Mesendoderm (in vitro differentiated cells): ENCODE results near the gene RXRA.
A peak's percentile ranks its signal among the peaks of the same experiment; 100 is the strongest.

Experiments
- DNase-seq: peaks from one replicate; pipeline ENCODE4 v3.0.0; 2013
- H2AK5ac ChIP-seq: 2 replicates; pipeline ENCODE4 v1.6.1; 2013; ENCODE audit warnings: low read length, inconsistent platforms
- H2BK120ac ChIP-seq: 2 replicates; pipeline ENCODE4 v1.6.1; 2013; ENCODE audit warnings: low read depth, mild to moderate bottlenecking, low read length, moderate library complexity, mixed read lengths
- H2BK15ac ChIP-seq: replicated peaks from 2 replicates; pipeline ENCODE4 v1.6.1; 2013; ENCODE audit warnings: low read depth, mild to moderate bottlenecking, moderate library complexity
- H2BK5ac ChIP-seq: 2 replicates; pipeline ENCODE4 v1.6.1; 2013; ENCODE audit warnings: low read length, inconsistent platforms
- H3K18ac ChIP-seq: 2 replicates; pipeline ENCODE4 v1.6.1; 2013; ENCODE audit warnings: mild to moderate bottlenecking, low read length, mixed read lengths
- H3K23ac ChIP-seq: one replicate; pipeline ENCODE4 v1.6.1; 2013; ENCODE audit warnings: low read length
- H3K27ac ChIP-seq: 2 replicates; pipeline ENCODE4 v1.5.1; 2013; ENCODE audit warnings: low read depth, mild to moderate bottlenecking, inconsistent platforms, low read length, moderate library complexity
- H3K27me3 ChIP-seq: 2 replicates; pipeline ENCODE4 v1.6.1; 2013; ENCODE audit warnings: low read length, control low read depth, mild to moderate bottlenecking, inconsistent platforms; ENCODE audit not compliant: insufficient read depth, poor library complexity
- H3K36me3 ChIP-seq: 2 replicates; pipeline ENCODE4 v1.6.1; 2013; ENCODE audit warnings: low read length, inconsistent platforms; ENCODE audit not compliant: control insufficient read depth, insufficient read depth
- H3K4ac ChIP-seq: one replicate; pipeline ENCODE4 v1.6.1; 2013; ENCODE audit warnings: low read depth, mild to moderate bottlenecking, low read length, moderate library complexity
- H3K4me1 ChIP-seq: 2 replicates; pipeline ENCODE4 v1.6.1; 2013; ENCODE audit warnings: low read depth, low read length, inconsistent platforms; ENCODE audit not compliant: control insufficient read depth
- H3K4me2 ChIP-seq: 2 replicates; pipeline ENCODE4 v1.6.1; 2013; ENCODE audit warnings: low read length
- H3K4me3 ChIP-seq: 2 replicates; pipeline ENCODE4 v1.5.1; 2013; ENCODE audit warnings: mild to moderate bottlenecking, low read length
- H3K56ac ChIP-seq: one replicate; pipeline ENCODE4 v1.6.1; 2013; ENCODE audit warnings: low read length
- H3K79me1 ChIP-seq: 2 replicates; pipeline ENCODE4 v1.6.1; 2013; ENCODE audit warnings: low read length, inconsistent platforms
- H3K79me2 ChIP-seq: 2 replicates; pipeline ENCODE4 v1.6.1; 2013; ENCODE audit warnings: mild to moderate bottlenecking, low read length; ENCODE audit not compliant: control insufficient read depth, insufficient read depth
- H3K9ac ChIP-seq: 2 replicates; pipeline ENCODE4 v1.6.1; 2013; ENCODE audit warnings: low read length, inconsistent platforms
- H4K5ac ChIP-seq: one replicate; pipeline ENCODE4 v1.6.1; 2013; ENCODE audit warnings: low read length
- H4K8ac ChIP-seq: one replicate; pipeline ENCODE4 v1.6.1; 2013; ENCODE audit warnings: low read depth, mild to moderate bottlenecking, control low read depth, low read length, moderate library complexity
- WGBS: extraction: QIAGEN DNeasy Blood & Tissue Kit; methylation state at CpG from one replicate; pipeline ENCODE4 v1.1.7; 2013; ENCODE audit warnings: low lambda C conversion rate, missing lambda C conversion rate; ENCODE audit not compliant: insufficient coverage; ENCODE audit errors: extremely low coverage; 5-methylcytosine and 5-hydroxymethylcytosine counted together

RXRA gene

DNA sequence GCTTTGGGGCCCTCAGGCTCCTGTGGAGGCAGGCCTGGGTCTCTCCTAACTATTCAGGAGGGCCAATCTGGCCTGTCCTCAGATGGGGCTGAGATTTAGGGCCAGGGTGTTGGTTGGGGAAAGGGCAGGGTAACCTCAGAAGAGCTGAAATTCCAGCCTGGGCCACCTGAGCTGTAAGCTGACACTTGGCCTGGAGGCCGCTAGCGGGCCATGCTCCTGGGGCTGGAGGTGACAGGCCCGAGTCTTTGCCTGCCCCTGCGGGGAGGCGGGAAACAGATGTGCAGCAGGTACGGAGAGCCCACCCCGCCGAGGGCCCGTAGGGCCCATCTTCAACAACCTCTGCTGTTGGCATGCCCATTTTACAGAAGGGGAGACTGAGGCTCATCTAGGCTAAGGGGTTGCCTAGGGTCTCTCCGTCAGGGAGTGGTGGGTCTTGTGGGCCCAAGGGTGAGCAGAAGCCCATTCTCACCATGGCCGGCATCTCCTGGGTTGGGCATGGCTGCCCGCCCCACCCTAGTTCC is 69.5 kb downstream of the RXRA start:
- H2AK5ac ChIP-seq: no peak overlapping the region
- H2BK15ac ChIP-seq: no peak overlapping the region
- no peaks in the 10 kb centered on the region for H3K4me1 ChIP-seq
- H4K8ac ChIP-seq: no peak overlapping the region
- no peak overlapping the region for H2BK120ac ChIP-seq
- H3K27ac ChIP-seq: no peak overlapping the region
- no peak overlapping the region for H2BK5ac ChIP-seq
- H3K4me2 ChIP-seq: no peak overlapping the region
- H3K4ac ChIP-seq: no peak overlapping the region
- H3K4me3 ChIP-seq: no peak overlapping the region
- no CpG with 5 or more reads among the region's 12 CpGs for WGBS
- H3K36me3 ChIP-seq: no peaks in the 10 kb centered on the region
- no peak for DNase-seq
- H3K56ac ChIP-seq: no peak overlapping the region
- H3K79me2 ChIP-seq: peaks cover 9% of the 10 kb centered on the region
- H4K5ac ChIP-seq: no peak overlapping the region
- peaks cover 16% of the 10 kb centered on the region for H3K79me1 ChIP-seq
- H3K18ac ChIP-seq: no peak overlapping the region
- H3K23ac ChIP-seq: no peak overlapping the region
- H3K27me3 ChIP-seq: no peaks in the 10 kb centered on the region
- H3K9ac ChIP-seq: no peak overlapping the region

DNA sequence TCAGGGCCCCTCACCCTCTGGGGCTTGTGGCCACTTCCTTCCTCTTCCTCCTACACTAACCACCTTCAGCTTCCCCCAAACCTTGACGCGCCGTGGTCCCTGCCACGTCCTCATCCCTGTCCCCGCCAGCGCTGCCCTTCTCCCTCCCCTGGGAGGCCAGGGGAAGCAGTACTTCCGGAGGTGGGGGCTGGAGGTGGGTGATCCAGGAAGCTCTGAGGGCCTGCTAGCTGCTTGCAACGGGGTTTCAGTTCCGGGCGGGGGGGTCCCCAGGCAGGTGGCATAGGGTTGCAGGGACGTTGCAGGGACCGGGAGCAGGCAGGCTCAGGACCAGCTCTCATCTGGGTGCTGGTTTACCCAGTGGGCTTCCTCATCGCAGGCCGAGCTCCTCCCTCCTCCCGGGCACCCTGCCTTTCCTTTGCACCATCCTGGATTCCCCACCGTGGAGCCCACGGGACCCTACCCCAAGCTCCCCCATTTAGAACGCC is 70.0 kb downstream of the RXRA start:
- Histone ChIP-seq H3K23ac (no peak overlapping the region), H3K27me3 (no peaks in the 10 kb centered on the region), H3K27ac (no peak overlapping the region), H3K36me3 (no peaks in the 10 kb centered on the region), H4K5ac (no peak overlapping the region), H4K8ac (no peak overlapping the region), H3K79me1 (peaks cover 16% of the 10 kb centered on the region), H2BK5ac (no peak overlapping the region), H3K4me1 (no peaks in the 10 kb centered on the region), H2BK15ac (no peak overlapping the region), H3K79me2 (peaks cover 9% of the 10 kb centered on the region), H3K4me3 (no peak overlapping the region), H2BK120ac (no peak overlapping the region), H3K4ac (no peak overlapping the region), H3K9ac (no peak overlapping the region), H3K4me2 (no peak overlapping the region), H3K56ac (no peak overlapping the region), H3K18ac (no peak overlapping the region), H2AK5ac (no peak overlapping the region)
- no peak for DNase-seq
- no CpG with 5 or more reads among the region's 18 CpGs for WGBS

- Histone ChIP-seq H3K36me3 (no peaks in the 10 kb centered on the region), H2AK5ac (no peak overlapping the region), H2BK5ac (no peak overlapping the region), H3K79me2 (peaks cover 9% of the 10 kb centered on the region), H3K18ac (no peak overlapping the region), H3K23ac (no peak overlapping the region), H3K4me2 (no peak overlapping the region), H3K4me3 (no peak overlapping the region), H3K56ac (no peak overlapping the region), H2BK120ac (no peak overlapping the region), H3K27me3 (no peaks in the 10 kb centered on the region), H3K79me1 (peaks cover 16% of the 10 kb centered on the region), H2BK15ac (no peak overlapping the region), H4K5ac (no peak overlapping the region), H3K4ac (no peak overlapping the region), H3K9ac (no peak overlapping the region), H3K4me1 (no peaks in the 10 kb centered on the region), H4K8ac (no peak overlapping the region), H3K27ac (no peak overlapping the region)
- WGBS: no CpG with 5 or more reads among the region's 8 CpGs
- no peak for DNase-seq
Observed at GRCh38 chr9:134396825-134397224, 70.6 kb downstream of the RXRA start.

GRCh38 chr9:134398756-134399155 is 72.5 kb downstream of the RXRA start:
- H3K4ac ChIP-seq: no peak overlapping the region
- no CpG with 5 or more reads among the region's 5 CpGs for whole genome bisulfite sequencing
- no peak overlapping the region for H3K56ac ChIP-seq
- no peak overlapping the region for H3K23ac ChIP-seq
- H3K36me3 ChIP-seq: no peaks in the 10 kb centered on the region
- no peak overlapping the region for H2BK120ac ChIP-seq
- peaks cover 14% of the 10 kb centered on the region for H3K79me1 ChIP-seq
- H2AK5ac ChIP-seq: no peak overlapping the region
- H2BK5ac ChIP-seq: no peak overlapping the region
- H3K4me3 ChIP-seq: no peak overlapping the region
- no peak overlapping the region for H3K9ac ChIP-seq
- no peak overlapping the region for H3K4me2 ChIP-seq
- no peak overlapping the region for H3K18ac ChIP-seq
- H3K4me1 ChIP-seq: no peaks in the 10 kb centered on the region
- peaks cover 7% of the 10 kb centered on the region for H3K79me2 ChIP-seq
- no peak overlapping the region for H4K5ac ChIP-seq
- H2BK15ac ChIP-seq: no peak overlapping the region
- H3K27me3 ChIP-seq: no peaks in the 10 kb centered on the region
- no peak for DNase-seq
- H4K8ac ChIP-seq: no peak overlapping the region
- no peak overlapping the region for H3K27ac ChIP-seq

- Histone ChIP-seq H2BK5ac (no peak overlapping the region), H3K4me2 (no peak overlapping the region), H3K23ac (no peak overlapping the region), H3K4me3 (no peak overlapping the region), H3K79me2 (peaks cover 3% of the 10 kb centered on the region), H4K5ac (no peak overlapping the region), H2BK120ac (no peak overlapping the region), H3K56ac (no peak overlapping the region), H3K4me1 (no peaks in the 10 kb centered on the region), H3K18ac (no peak overlapping the region), H3K36me3 (no peaks in the 10 kb centered on the region), H3K79me1 (peaks cover 8% of the 10 kb centered on the region), H2AK5ac (no peak overlapping the region), H3K9ac (no peak overlapping the region), H3K27ac (no peak overlapping the region), H4K8ac (no peak overlapping the region), H2BK15ac (no peak overlapping the region), H3K4ac (no peak overlapping the region), H3K27me3 (no peaks in the 10 kb centered on the region)
- DNase-seq: peak; percentile 74
- no CpG with 5 or more reads among the region's 2 CpGs for WGBS
Observed at GRCh38 chr9:134399435-134400056, 73.3 kb downstream of the RXRA start.

- WGBS: no CpG with 5 or more reads among the region's 10 CpGs
- Histone ChIP-seq H3K4ac (no peak overlapping the region), H2BK120ac (no peak overlapping the region), H2AK5ac (no peak overlapping the region), H3K79me1 (peaks cover 8% of the 10 kb centered on the region), H3K4me1 (no peaks in the 10 kb centered on the region), H4K8ac (no peak overlapping the region), H3K18ac (no peak overlapping the region), H3K9ac (no peak overlapping the region), H2BK5ac (no peak overlapping the region), H3K4me3 (no peak overlapping the region), H3K79me2 (peaks cover 3% of the 10 kb centered on the region), H3K23ac (no peak overlapping the region), H3K27ac (no peak overlapping the region), H3K4me2 (no peak overlapping the region), H3K56ac (no peak overlapping the region), H2BK15ac (no peak overlapping the region), H4K5ac (no peak overlapping the region), H3K27me3 (no peaks in the 10 kb centered on the region), H3K36me3 (no peaks in the 10 kb centered on the region)
- DNase-seq: no peak
Observed at GRCh38 chr9:134400283-134400682, 74.0 kb downstream of the RXRA start.
